Urinary bladder (tissue), 4 donors: ENCODE results near the gene PKD2L1. TPM values are rescaled to one million over a fixed set of nuclear protein-coding genes. Genes with fewer than 3 reads are reported as not detected.

Experiments
- DNase-seq: peaks from one replicate; pipeline ENCODE4 v3.0.0-alpha.2; 2015; ENCODE audit errors: extremely low spot score
- H3K27ac ChIP-seq: one replicate; pipeline ENCODE4 v1.5.1; 2013; ENCODE audit warnings: low read depth, mild to moderate bottlenecking, moderate library complexity
- H3K36me3 ChIP-seq: one replicate; pipeline ENCODE4 v1.6.1; 2013; ENCODE audit warnings: mild to moderate bottlenecking, moderate library complexity; ENCODE audit not compliant: insufficient read depth
- H3K4me1 ChIP-seq: one replicate; pipeline ENCODE4 v1.6.1; 2013; ENCODE audit warnings: mild to moderate bottlenecking, moderate library complexity; ENCODE audit not compliant: insufficient read depth
- H3K4me3 ChIP-seq: one replicate; pipeline ENCODE4 v1.5.1; 2013; ENCODE audit warnings: low read depth, low read length
- WGBS: extraction: QIAGEN DNeasy Blood & Tissue Kit; methylation state at CpG from one replicate; pipeline ENCODE4 v1.1.7; 2013; 5-methylcytosine and 5-hydroxymethylcytosine counted together
- polyA plus RNA-seq: library from polyadenylated mRNA; stranded (reverse); fragments of 200-250 nt; gene quantifications from one replicate; pipeline ENCODE4 v1.2.3, GENCODE V29; 2013
- total RNA-seq: library from RNA; depleted of rRNA; stranded (reverse); fragments of >200 nt; gene quantifications from one replicate; pipeline ENCODE4 v1.2.3, GENCODE V29; 2014
- donor health status: healthy with polysubstance abuse.
- donor health status: healthy.

Gene PKD2L1
- total and polyA plus RNA-seq, 2 donors: not detected

GRCh38 chr10:100347568-100348195 is 17.7 kb upstream of the PKD2L1 start:
- H3K4me1 ChIP-seq: no peaks in the 10 kb centered on the region
- H3K27ac ChIP-seq: no peak overlapping the region
- H3K36me3 ChIP-seq: no peaks in the 10 kb centered on the region
- H3K4me3 ChIP-seq: peak overlapping the region; percentile 63
- DNase-seq: no peak
- 10% methylated on average over 32 of the region's 32 CpGs for WGBS

DNA sequence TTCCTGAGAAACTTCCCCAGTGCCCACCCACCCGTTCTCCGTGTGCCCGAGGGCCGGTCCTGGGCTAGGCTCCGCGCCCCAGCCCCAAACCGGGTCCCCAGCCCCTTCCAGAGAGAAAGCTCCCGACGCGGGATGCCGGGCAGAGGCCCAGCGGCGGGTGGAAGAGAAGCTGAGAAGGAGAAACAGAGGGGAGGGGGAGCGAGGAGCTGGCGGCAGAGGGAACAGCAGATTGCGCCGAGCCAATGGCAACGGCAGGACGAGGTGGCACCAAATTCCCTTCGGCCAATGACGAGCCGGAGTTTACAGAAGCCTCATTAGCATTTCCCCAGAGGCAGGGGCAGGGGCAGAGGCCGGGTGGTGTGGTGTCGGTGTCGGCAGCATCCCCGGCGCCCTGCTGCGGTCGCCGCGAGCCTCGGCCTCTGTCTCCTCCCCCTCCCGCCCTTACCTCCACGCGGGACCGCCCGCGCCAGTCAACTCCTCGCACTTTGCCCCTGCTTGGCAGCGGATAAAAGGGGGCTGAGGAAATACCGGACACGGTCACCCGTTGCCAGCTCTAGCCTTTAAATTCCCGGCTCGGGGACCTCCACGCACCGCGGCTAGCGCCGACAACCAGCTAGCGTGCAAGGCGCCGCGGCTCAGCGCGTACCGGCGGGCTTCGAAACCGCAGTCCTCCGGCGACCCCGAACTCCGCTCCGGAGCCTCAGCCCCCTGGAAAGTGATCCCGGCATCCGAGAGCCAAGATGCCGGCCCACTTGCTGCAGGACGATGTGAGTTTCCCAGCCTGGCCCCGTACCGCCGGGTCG is 16.9 kb upstream of the PKD2L1 start, which contains the start of gene SCD:
Gene SCD, plus strand, starts transcription at position 469 of the 803 bp plus-strand sequence. Its CDS starts 272 bp downstream, at position 741.
- Histone ChIP-seq H3K36me3 (no peaks in the 10 kb centered on the region), H3K4me1 (no peaks in the 10 kb centered on the region), H3K4me3 (peak within 1 kb of the TSS; percentile 63), H3K27ac (peak within 1 kb of the TSS; percentile 30)
- under 1% methylated on average over 73 of the region's 73 CpGs for WGBS
- peak; percentile 64 for DNase-seq

- DNase-seq: no peak
- H3K4me3 ChIP-seq: peak overlapping the region; percentile 63
- H3K27ac ChIP-seq: no peak overlapping the region
- H3K4me1 ChIP-seq: no peaks in the 10 kb centered on the region
- under 1% methylated on average over 36 of the region's 36 CpGs for WGBS
- H3K36me3 ChIP-seq: no peaks in the 10 kb centered on the region
Measured at GRCh38 chr10:100346351-100346764, 16.3 kb upstream of the PKD2L1 start.

DNA sequence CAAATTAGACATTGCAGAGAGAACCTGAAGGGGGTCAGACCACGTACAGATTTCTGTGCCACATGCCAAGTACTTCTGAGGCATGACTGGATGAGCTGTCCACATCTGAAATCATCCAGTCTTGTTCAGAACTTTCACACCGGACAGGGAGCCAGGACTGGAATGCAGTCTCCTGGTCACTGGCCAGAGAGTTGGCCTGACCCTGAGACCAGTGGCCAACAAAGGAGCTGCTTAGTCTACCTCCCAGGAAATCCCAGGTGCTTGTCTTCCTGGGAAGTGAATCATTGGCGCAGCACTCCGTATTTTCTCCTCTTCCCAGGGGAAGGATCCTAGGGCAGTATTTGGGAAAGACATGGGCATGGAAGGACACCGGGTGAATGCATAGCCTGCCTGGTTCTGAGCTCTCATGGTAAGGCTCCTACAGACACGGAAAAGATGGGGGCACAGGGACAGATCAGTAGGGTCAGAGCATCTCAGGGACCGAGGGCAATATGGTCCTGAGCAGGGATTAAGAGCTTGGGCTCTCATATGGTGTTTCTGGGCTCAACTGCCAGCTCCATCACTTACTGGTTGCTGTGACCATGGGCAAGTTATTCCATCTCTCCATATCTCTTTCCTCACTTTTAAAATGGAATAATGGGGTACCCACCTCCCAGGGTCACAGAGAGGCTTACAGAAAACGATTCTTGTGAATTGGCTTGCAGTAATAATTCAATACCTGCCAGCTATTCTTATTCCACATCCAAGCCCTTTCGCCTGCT is 15.7 kb upstream of the PKD2L1 start:
- 54% methylated on average over 9 of the region's 9 CpGs for WGBS
- Histone ChIP-seq H3K27ac (no peak overlapping the region), H3K4me3 (no peak overlapping the region), H3K4me1 (no peaks in the 10 kb centered on the region), H3K36me3 (no peaks in the 10 kb centered on the region)
- DNase-seq: no peak

DNA sequence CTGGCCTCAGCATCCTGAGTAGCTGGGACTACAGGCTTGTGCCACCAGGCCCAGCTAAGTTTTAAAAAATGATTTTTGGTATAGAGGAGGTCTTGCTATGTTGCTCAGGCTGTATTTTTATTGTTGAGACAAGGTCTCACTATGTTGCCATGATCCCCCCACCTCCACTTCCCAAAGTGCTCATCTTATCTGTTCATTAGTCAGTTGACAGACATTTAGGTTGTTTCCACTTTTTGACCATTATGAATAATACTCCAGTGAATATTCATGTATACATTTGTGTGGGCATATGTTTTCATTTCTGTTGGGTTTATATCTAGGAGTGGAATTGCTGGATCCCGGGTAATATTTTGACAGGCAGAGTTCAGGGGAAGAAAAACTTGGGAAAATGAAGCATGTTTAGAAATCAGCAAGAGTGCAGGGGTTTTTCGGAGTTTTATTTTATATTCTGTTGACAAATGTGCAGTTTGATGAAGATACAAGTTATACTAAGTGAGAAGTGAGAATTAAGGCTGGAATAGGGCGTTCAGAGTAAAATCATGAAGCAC is 14.3 kb upstream of the PKD2L1 start:
- DNase-seq: no peak
- Histone ChIP-seq H3K4me1 (no peaks in the 10 kb centered on the region), H3K4me3 (no peak overlapping the region), H3K27ac (no peak overlapping the region), H3K36me3 (no peaks in the 10 kb centered on the region)
- WGBS: 77% methylated on average over 3 of the region's 3 CpGs

GRCh38 chr10:100342627-100342972 is 12.6 kb upstream of the PKD2L1 start:
- WGBS: 82% methylated on average over 7 of the region's 7 CpGs
- no peak overlapping the region for H3K27ac ChIP-seq
- H3K4me1 ChIP-seq: no peaks in the 10 kb centered on the region
- H3K36me3 ChIP-seq: no peaks in the 10 kb centered on the region
- no peak overlapping the region for H3K4me3 ChIP-seq
- DNase-seq: no peak

DNA sequence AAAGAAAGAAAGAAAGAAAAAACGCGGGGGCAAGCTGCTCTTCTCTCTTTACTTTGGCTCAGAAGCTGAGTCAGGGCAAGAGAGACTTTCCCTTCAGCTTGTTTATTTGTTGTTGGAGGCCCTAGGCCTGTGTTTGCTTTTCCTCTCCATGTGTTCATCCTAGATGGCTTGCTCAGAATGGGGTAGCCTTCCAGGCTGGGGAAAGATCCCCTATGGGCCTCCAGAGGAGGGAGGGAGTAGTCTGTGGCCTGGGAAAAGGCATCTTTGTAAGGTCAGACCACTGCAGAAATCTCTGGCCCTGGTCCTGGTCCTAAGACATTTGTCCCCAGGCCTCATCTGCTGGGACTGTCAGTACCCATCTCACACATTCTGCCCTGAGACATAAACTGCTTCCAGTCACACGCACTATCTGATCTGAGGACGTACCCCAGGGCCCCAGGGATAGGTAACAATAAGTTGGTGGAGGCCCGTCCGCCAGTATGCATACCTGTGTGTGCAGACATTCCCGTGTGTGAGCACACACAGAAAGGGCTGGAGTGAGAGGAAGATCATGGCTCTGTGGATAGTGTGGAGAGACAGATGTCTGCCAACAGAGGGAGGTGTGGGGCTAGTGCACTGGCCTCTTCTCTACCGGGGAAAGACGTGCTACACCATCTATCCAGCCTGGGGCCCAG is 12.1 kb upstream of the PKD2L1 start:
- DNase-seq: no peak
- Histone ChIP-seq H3K27ac (no peak overlapping the region), H3K36me3 (no peaks in the 10 kb centered on the region), H3K4me3 (no peak overlapping the region), H3K4me1 (no peaks in the 10 kb centered on the region)
- 53% methylated on average over 9 of the region's 9 CpGs for WGBS

DNA sequence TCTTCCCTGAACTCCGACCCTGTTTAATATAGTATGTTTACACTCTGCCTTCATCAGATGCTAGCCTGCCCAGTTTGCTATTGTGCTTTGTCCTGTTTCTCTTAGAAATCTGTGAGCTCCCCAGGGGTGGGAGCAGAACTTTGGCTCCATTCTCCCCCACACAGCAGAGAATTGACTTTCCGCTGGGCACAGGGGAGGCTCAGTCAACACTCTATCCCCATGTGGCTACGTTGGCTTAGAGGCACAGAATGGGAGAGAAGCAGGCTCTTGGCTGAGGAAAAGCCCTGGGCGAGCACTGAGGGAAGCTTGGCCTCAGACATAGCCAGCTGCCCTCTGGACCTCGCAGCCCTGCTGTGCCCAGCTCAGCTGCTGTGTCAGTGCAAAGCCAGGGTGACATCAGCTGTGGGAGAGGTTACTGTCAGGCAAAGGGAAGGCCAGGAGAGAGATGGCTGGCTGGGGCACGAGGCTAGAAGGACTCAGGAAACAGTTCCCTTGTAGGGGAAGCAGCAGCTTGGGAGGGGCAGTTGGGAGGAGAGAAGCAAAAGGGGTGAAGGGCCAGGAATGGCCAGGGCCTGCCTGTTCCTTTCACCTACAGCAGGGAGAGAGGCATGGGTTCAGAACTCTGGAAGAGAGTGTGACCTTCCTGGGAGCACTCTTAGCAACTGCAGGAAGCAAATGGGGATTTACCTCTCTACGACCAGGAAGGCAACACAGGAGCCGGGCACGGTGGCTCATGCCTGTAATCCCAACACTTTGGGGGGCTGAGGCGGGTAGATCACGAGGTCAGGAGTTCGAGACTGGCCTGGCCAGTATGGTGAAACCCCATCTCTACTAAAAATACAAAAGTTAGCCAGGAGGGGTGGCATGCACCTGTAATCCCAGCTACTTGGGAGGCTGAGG is 11.2 kb upstream of the PKD2L1 start:
- no peaks in the 10 kb centered on the region for H3K4me1 ChIP-seq
- no peak overlapping the region for H3K27ac ChIP-seq
- no peak for DNase-seq
- H3K4me3 ChIP-seq: no peak overlapping the region
- 72% methylated on average over 12 of the region's 12 CpGs for WGBS
- H3K36me3 ChIP-seq: no peaks in the 10 kb centered on the region

GRCh38 chr10:100339236-100339635 is 9.2 kb upstream of the PKD2L1 start:
- 64% methylated on average over 5 of the region's 5 CpGs for WGBS

GRCh38 chr10:100338434-100339036 is 8.5 kb upstream of the PKD2L1 start:
- H3K27ac ChIP-seq: no peak overlapping the region
- no peaks in the 10 kb centered on the region for H3K4me1 ChIP-seq
- H3K4me3 ChIP-seq: no peak overlapping the region
- DNase-seq: peak; percentile 20
- no peaks in the 10 kb centered on the region for H3K36me3 ChIP-seq
- WGBS: 52% methylated on average over 4 of the region's 4 CpGs

More at GRCh38 chr10:100339236-100339635, 9.2 kb upstream of the PKD2L1 start:
- Histone ChIP-seq H3K4me3 (no peak overlapping the region), H3K4me1 (no peaks in the 10 kb centered on the region), H3K36me3 (no peaks in the 10 kb centered on the region), H3K27ac (no peak overlapping the region)
- no peak for DNase-seq

GRCh38 chr10:100334762-100335161 is 4.7 kb upstream of the PKD2L1 start:
- no peak for DNase-seq
- Histone ChIP-seq H3K4me1 (no peaks in the 10 kb centered on the region), H3K4me3 (no peak overlapping the region), H3K36me3 (no peaks in the 10 kb centered on the region), H3K27ac (no peak overlapping the region)
- 83% methylated on average over 9 of the region's 9 CpGs for WGBS
